Caco-2 (cell line): ENCODE results near the gene PSMC4. TPM values are rescaled to one million over a fixed set of nuclear protein-coding genes. Genes with fewer than 3 reads are reported as not detected.

Source experiments
- BruUV-seq: library from RNA; stranded (reverse); fragments of 400-500 nt; replicated peaks from 2 replicates; lab custom pipeline; 2021; lab: Mats Ljungman, UMichigan
- CTCF ChIA-PET: fragments of 300-600 bp; sonication (Branson Sonifier 250); formaldehyde crosslinking; loops from one replicate; lab custom pipeline; 2022; ENCODE audit warnings: antibody characterized with exemption; lab: Charles Lee
- POLR2A ChIA-PET: fragments of 300-600 bp; sonication (Branson Sonifier 250); formaldehyde crosslinking; loops from one replicate; lab custom pipeline; 2022; ENCODE audit warnings: antibody characterized with exemption; lab: Charles Lee
- DNase-seq, 2 experiments: peaks; one replicate each; pipeline versions ENCODE4 v3.0.0 to v3.0.0-alpha.2; 2020 to 2022
- H3K27me3 ChIP-seq: replicated peaks from 2 replicates; pipeline ENCODE4 v1.6.0; 2011; ENCODE audit warnings: low read length; ENCODE audit not compliant: control insufficient read depth, insufficient read depth
- H3K36me3 ChIP-seq: 2 replicates; pipeline ENCODE4 v1.5.1; 2011; ENCODE audit warnings: low read length; ENCODE audit not compliant: control insufficient read depth, insufficient read depth
- H3K4me1 ChIP-seq: fragments of 250-450 bp; sonication (Bioruptor Pico); 2 replicates; pipeline ENCODE4 v1.5.1; 2020; ENCODE audit warnings: mild to moderate bottlenecking
- H3K4me3 ChIP-seq: 2 replicates; pipeline ENCODE4 v1.5.1; 2011; ENCODE audit warnings: low read depth, mild to moderate bottlenecking, control low read depth, low read length
- H3K9me3 ChIP-seq: fragments of 250-450 bp; sonication (Bioruptor Pico); 2 replicates; pipeline ENCODE4 v1.5.1; 2020; ENCODE audit warnings: mild to moderate bottlenecking, moderate library complexity
- H3K27ac Mint-ChIP-seq: one replicate; pipeline ENCODE4 v1.8.0; 2022; ENCODE audit warnings: mixed read lengths; ENCODE audit not compliant: unreplicated experiment
- H3K27me3 Mint-ChIP-seq: one replicate; pipeline ENCODE4 v1.8.0; 2022; ENCODE audit warnings: mixed read lengths; ENCODE audit not compliant: insufficient read depth, unreplicated experiment
- H3K36me3 Mint-ChIP-seq: one replicate; pipeline ENCODE4 v1.8.0; 2022; ENCODE audit warnings: mild to moderate bottlenecking, mixed read lengths; ENCODE audit not compliant: insufficient read depth, unreplicated experiment
- H3K4me1 Mint-ChIP-seq: one replicate; pipeline ENCODE4 v1.8.0; 2022; ENCODE audit warnings: low read depth, mixed read lengths; ENCODE audit not compliant: unreplicated experiment
- H3K4me3 Mint-ChIP-seq: one replicate; pipeline ENCODE4 v1.8.0; 2022; ENCODE audit warnings: mild to moderate bottlenecking, moderate library complexity, mixed read lengths; ENCODE audit not compliant: unreplicated experiment
- H3K9me3 Mint-ChIP-seq: one replicate; pipeline ENCODE4 v1.8.0; 2022; ENCODE audit warnings: mixed read lengths; ENCODE audit not compliant: unreplicated experiment
- CTCF ChIP-seq, 2 experiments: fragments of 200-600 bp in 1 of 2; IDR thresholded peaks; 1 replicate in 1 of 2; 2 replicates in 1 of 2; pipeline versions ENCODE4 v1.5.1 to v1.8.0; 2011 to 2022; ENCODE audit warnings: antibody characterized with exemption in 1 of 2, control low read depth in 1 of 2, inconsistent platforms in 1 of 2, low read depth in 1 of 2, low read length in 1 of 2, mild to moderate bottlenecking in 1 of 2, moderate library complexity in 1 of 2; ENCODE audit not compliant: insufficient read depth in 1 of 2, severe bottlenecking in 1 of 2, unreplicated experiment in 1 of 2
- intact Hi-C: fragments of 100-400 bp; cut with micrococcal nuclease; formaldehyde crosslinking; loops from one replicate; pipeline ENCODE4 v1.10.0; 2022; ENCODE audit not compliant: unreplicated experiment
- total RNA-seq: library from RNA; stranded (reverse); gene quantifications from 2 replicates; pipeline ENCODE4 v1.2.3, GENCODE V29; 2022

PSMC4 gene
- total RNA-seq, 1 experiment from 2014 or later: 183 TPM

DNA sequence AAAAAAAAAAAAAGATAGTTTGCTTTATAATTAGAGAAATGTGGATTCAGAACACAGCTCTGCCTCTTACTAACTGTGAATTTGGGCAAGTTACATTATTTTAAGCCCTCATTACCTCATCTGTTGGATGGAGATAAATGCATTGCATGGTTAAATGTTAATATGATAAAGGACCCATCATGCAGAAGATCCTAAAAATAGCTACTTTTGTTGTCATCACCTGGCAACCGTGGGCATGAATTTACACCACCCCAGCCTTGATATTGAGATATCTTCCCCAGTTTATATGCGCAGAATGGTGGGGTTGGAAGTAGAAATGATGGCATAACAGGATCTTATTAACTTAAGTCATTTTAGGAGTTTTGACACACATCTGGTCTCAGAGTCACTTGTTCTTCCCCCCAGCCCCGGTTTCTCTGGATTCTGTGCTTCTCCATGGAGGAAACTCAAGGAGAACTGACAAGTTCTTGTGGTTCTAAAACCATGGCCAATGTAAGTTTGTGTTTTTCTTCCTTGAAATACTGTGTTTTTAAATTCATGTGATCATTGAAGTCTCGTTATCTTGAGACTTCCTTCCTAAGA is 34.8 kb downstream of the PSMC4 start:
- POLR2A ChIA-PET: no interaction called here
- no peaks in the 10 kb centered on the region for H3K27me3 ChIP-seq
- H3K4me1 ChIP-seq: no peaks in the 10 kb centered on the region
- no TSS peak for BruUV-seq
- no peak for TF ChIP-seq CTCF (IDR thresholded peaks at IDR 0.05; ENCODE audit: insufficient read depth in 1 of 2, low read depth in 1 of 2, low read length in 1 of 2, severe bottlenecking in 1 of 2, unreplicated experiment in 1 of 2)
- H3K27ac Mint-ChIP-seq: no peak overlapping the region
- CTCF ChIA-PET: no interaction called here
- DNase-seq: no peak
- H3K36me3 Mint-ChIP-seq: no peaks in the 10 kb centered on the region
- H3K4me1 Mint-ChIP-seq: no peaks in the 10 kb centered on the region
- no peak overlapping the region for H3K4me3 ChIP-seq
- H3K4me3 Mint-ChIP-seq: no peak overlapping the region
- 0 out of 2 replicates have a peak, but pooled peaks cover 4% of the 10 kb centered on the region for H3K9me3 ChIP-seq
- H3K9me3 Mint-ChIP-seq: peaks cover 16% of the 10 kb centered on the region
- H3K27me3 Mint-ChIP-seq: no peaks in the 10 kb centered on the region
- intact Hi-C loops: no loop called here
- H3K36me3 ChIP-seq: no peaks in the 10 kb centered on the region

- Mint-ChIP-seq H3K36me3 (no peaks in the 10 kb centered on the region), H3K27me3 (no peaks in the 10 kb centered on the region), H3K27ac (no peak overlapping the region), H3K4me3 (no peak overlapping the region), H3K4me1 (no peaks in the 10 kb centered on the region), H3K9me3 (peaks cover 16% of the 10 kb centered on the region)
- H3K36me3 ChIP-seq: no peaks in the 10 kb centered on the region
- H3K4me3 ChIP-seq: no peak overlapping the region
- ChIA-PET CTCF (no interaction called here), POLR2A (no interaction called here)
- no peaks in the 10 kb centered on the region for H3K4me1 ChIP-seq
- TF ChIP-seq CTCF (IDR thresholded peaks at IDR 0.05; ENCODE audit: insufficient read depth in 1 of 2, low read depth in 1 of 2, low read length in 1 of 2, severe bottlenecking in 1 of 2, unreplicated experiment in 1 of 2): no peak
- no peaks in the 10 kb centered on the region for H3K27me3 ChIP-seq
- intact Hi-C loops: no loop called here
- BruUV-seq: no TSS peak
- DNase-seq: no peak
- H3K9me3 ChIP-seq: 0 out of 2 replicates have a peak, but pooled peaks cover 4% of the 10 kb centered on the region
These were observed 35.3 kb downstream of the PSMC4 start for GRCh38 chr19:40006273-40006691.

- no TSS peak for BruUV-seq
- Histone ChIP-seq H3K36me3 (no peaks in the 10 kb centered on the region), H3K27me3 (no peaks in the 10 kb centered on the region), H3K4me1 (no peaks in the 10 kb centered on the region), H3K4me3 (no peak overlapping the region), H3K9me3 (peaks cover 24% of the 10 kb centered on the region)
- DNase-seq: no peak
- intact Hi-C loops: no loop called here
- POLR2A ChIA-PET: no interaction called here
- H3K27ac Mint-ChIP-seq: no peak overlapping the region
- no peak overlapping the region for H3K4me3 Mint-ChIP-seq
- no peak for TF ChIP-seq CTCF (IDR thresholded peaks at IDR 0.05; ENCODE audit: insufficient read depth in 1 of 2, low read depth in 1 of 2, low read length in 1 of 2, severe bottlenecking in 1 of 2, unreplicated experiment in 1 of 2)
- H3K36me3 Mint-ChIP-seq: no peaks in the 10 kb centered on the region
- CTCF ChIA-PET: no interaction called here
- H3K27me3 Mint-ChIP-seq: no peaks in the 10 kb centered on the region
- peaks cover 45% of the 10 kb centered on the region for H3K9me3 Mint-ChIP-seq
- no peaks in the 10 kb centered on the region for H3K4me1 Mint-ChIP-seq
These were observed 38.7 kb downstream of the PSMC4 start for GRCh38 chr19:40009674-40010073.
